D721Med (cell line): ENCODE results near the gene IPO5.

Experiments
- DNase-seq: peaks from one replicate; pipeline ENCODE4 v3.0.0; 2011; ENCODE audit warnings: low spot score; ENCODE audit not compliant: insufficient read length
- FAIRE-seq: peaks from 2 replicates; lab custom pipeline; 2011; peaks lifted over from hg19 to GRCh38; lab: Jason Lieb, UNC
- CTCF ChIP-seq: IDR thresholded peaks from 2 replicates; pipeline ENCODE4 v1.5.1; 2012; ENCODE audit warnings: mild to moderate bottlenecking, control low read depth; ENCODE audit not compliant: insufficient read depth; ENCODE audit errors: missing control alignments

The IPO5 gene

DNA sequence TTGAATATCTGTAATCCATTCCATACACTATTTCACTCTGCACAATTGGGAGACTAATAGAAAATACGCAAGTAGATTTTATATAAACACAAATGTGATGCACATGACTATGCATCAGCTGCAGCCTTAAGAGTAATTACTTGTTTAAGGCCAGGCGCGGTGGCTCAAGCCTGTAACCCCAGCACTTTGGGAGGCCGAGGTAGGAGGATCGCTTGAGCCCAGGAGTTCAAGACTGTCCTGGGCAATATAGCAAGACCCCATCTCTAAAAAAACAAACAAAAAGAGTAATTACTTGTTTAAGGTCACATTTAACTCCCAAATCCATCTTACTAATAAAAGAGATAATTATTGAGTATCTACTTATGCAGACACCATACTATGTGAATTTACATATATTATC lies 18.0 kb downstream of the IPO5 start:
- no peak for TF ChIP-seq CTCF
- DNase-seq, result no peak
- no peak for FAIRE-seq

DNA sequence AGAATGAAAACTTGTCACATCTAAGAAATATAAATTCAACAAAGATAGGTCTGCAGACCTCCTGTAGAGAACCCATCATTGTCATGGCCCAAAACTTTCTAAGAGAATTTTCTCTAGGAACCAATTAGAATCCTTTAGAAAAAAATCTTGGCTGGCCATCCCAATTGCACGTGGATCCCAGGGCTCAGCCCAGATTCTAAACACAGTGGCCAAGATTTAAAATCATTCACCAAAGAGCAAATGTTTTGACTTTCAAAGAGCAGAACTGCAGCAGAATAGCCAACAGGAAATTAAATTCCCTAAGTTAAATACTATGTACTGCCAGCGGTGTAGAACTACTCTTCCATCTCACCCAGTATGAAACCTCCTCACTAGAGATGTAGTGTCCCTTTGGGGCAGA lies 21.3 kb downstream of the IPO5 start:
- FAIRE-seq (no peak), DNase-seq (no peak)
- no peak for TF ChIP-seq CTCF

DNA sequence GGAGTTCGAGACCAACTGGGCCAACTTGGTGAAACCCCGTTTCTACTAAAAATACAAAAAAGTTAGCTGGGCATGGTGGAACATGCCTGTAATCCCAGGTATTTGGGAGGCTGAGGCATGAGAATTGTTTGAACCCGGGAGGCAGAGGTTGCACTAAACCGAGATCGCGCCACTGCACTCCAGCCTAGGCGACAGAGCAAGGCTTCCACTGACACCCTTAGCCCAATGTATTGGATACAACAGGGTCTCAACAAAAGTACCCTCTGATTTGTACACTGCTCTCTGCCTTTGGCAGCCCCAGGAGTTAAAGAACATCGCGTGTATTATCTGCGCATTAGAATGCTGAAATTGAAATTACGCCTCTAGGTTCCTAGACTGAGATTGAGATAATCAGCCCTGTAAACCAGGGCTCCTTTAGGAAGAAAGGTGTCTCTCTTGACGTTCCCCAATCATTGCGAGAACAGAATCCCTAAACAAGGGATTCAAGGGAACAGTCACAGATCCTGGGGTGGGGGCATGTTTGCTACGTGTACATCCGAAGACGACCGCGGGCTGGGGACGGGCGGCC lies 21.9 kb downstream of the IPO5 start:
- DNase-seq (no peak), FAIRE-seq (no peak)
- no peak for TF ChIP-seq CTCF

DNA sequence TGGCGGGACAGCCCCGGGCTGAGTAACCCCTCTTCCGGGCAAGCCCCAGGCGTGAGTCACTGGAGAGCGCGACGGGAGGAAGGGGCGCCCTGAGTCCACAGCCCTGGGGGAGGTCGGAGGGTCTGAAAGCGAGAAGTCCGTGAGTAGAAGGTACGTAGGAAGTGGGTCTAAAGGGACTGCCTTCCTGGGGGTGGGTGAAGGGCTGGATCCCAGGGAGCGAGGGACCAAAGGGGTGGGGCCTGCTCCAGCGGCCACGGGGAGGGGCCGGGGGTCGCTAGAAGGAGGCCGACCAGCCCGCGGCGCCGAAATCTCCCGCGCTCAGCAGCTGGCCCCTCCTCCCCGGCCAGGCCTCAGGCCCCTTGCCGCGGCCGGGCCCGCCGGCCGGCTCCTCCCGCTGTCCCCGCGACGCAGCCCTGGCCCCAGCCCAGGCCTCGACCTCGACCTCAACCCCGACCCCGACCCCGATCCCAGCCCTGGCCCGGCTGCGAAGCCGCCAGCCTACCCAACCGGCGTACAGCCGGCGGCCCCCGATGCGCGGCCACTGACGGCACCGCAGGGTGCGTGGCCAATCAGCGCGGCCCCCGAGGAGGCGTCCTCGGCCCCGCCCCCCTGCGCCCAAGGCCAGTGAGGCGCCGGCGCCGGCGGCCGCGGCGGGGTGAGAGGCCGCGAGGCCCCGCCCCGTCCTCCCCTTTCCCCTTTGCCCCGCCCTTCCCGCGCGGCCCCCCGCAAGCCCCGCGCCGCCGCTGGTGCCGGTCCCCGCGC lies 22.6 kb downstream of the IPO5 start:
- DNase-seq, result peak; percentile 79
- FAIRE-seq, result no peak
- no peak for TF ChIP-seq CTCF

DNA sequence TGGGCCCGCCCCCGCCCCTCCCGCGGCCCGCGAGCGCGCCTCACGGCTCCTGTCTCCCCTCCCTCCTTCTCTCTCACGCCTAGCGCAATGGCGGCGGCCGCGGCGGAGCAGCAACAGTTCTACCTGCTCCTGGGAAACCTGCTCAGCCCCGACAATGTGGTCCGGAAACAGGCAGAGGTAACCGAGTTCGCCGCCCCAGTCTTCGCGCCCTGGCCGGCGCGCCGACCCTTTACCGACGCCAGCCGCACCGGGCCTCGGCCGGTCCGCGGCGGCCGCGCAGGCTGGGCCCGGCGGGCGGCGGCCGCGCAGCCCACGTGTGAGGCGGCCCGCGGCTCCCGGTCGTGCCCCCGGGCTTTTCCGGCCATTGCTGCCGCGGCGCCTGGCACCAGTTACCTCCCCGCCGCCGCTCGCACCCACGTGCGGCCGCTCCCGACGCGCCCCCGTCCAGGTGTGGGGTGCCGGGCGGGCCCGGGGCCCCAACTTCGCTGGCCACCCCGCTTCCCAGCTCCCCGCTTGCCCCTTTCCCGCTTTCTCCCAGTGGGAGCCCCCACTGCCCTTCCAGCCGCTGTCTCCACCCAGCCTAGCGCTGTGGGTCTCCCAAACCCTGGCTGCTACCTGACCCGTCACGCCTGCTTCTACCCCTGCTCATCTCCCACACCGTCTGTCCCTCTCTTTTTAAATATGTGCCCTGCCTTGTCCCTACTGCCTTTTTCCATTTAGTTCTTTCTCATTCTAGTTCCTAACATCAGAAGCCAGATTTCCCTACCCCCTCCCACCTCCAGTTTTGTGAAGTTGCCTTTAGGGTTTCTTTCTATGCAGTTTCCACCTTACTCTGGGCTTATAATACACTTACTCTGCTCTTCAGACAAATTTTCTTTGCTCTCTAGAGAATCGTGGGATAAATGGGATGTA lies 23.4 kb downstream of the IPO5 start:
- FAIRE-seq, result no peak

DNA sequence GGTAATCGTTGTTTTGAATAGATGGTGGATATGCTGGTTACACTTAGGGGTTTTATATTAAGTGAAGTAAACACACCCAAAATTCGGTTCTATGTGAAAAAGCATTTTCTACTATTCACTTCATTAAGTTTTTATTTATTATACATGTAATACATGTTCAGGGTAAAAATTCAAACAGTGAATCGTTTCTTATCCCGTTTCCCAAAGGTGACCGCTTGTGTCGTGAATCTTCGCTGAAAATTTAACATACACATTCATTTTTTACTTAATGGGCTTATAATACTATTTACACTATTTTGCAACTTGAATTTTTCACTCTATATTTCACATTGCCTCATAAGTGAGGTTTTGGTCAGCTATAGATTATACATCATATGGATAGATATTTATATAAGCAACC lies 24.5 kb downstream of the IPO5 start:
- FAIRE-seq (no peak), DNase-seq (no peak)
- no peak for TF ChIP-seq CTCF

More for the DNA sequence above, 23.4 kb downstream of the IPO5 start:
- DNase-seq, result no peak
- no peak for TF ChIP-seq CTCF
